ENCODE results near the gene ZIC1.

The ZIC1 gene

GRCh38 chr3:147395899-147396711 is 13.1 kb upstream of the ZIC1 start:
- DNase-seq (ENCODE audit: low read depth in 3 of 3): no peak

GRCh38 chr3:147396712-147397046 is 12.5 kb upstream of the ZIC1 start:
- no peak for DNase-seq (ENCODE audit: low read depth in 3 of 3)

DNA sequence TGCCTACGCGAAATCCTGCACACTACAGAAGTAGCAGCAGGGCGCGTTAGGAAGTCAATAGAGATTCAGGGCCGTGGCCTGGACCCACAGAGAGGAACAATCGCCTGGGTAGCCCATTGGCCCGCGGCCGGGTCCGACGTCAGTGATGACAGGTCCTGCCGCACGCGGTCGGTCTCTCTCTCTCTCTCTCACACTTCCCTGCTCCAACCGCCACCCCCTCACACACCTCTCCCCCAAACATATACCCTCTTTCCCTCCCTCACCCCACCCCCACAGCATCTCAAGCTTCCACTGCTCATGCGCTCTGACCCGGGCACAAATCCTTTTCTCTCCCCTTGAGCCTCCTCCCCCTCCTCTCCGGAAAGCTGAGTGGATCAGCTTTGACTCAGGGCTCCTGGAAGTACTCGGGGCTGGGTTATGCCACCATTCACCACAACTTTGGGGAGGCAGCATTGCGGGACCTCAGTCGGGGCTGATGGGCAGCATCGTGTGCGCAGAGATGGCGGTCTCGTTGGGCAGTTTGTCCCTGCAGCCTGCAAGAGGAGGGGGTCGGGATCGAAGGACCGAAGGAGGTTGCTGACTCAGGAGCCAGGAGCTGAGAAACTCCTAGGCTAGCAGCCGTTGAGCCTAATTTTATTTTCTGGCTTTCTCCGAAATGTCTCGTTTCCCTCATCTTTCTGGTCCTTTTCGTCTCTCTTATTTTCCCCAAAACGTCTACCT is 11.8 kb upstream of the ZIC1 start:
- no peak for DNase-seq (ENCODE audit: low read depth in 3 of 3)

- no peak for DNase-seq (ENCODE audit: low read depth in 3 of 3)
These were observed 11.0 kb upstream of the ZIC1 start for GRCh38 chr3:147397875-147398812.

DNA sequence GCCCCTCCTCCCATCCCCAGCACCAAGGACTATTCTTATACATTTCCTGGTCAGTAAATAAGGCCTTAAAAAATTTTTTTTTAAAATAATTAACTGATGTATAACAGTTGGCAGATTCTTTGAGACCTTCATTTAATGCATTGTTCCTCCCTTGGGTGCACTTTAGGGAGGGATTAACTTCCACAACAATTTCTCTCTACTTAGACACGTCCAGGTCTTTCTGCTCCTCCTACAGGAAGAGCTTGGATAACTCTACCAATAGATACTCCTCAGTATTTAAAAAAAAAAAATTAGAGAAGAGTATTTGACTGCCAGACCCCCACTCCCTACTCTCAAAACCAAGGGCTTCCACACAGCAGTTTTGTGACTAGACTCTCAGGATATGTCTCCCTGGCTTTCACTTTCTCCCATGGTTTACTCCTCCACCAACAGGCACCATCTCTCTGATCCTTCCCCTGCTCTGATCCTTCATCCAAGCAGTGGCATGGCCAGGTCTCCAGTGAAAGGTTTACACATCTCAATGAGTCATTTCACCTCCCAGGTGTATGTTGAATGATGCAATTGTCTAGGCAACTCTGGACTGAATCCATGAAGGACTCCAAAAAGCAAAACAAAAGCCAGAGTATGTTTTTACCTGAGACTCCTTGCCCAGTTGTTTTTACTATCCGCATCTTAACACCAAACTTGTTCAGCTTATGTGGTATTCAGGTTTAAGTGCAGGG is 10.2 kb upstream of the ZIC1 start:
- DNase-seq (ENCODE audit: low read depth in 3 of 3): no peak

DNA sequence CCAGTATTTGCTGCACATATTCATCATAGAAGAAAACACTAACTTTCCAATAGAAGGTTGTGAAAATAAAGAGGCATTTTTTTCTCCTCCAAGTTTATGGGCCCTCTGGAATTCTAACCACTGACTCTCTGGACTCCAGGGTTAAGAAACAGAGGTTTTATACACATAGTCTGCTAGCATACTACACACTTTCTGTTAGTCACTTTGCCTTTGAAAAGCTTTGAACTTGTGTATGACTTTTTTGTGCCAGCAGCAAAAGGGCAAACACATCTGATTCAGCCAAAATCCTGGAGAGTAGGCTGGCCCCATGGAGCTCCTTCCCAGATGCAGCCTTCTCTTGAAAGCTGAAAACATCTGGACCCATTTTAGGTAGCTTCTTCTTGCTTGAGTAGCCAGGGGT is 9.1 kb upstream of the ZIC1 start:
- no peak for DNase-seq (ENCODE audit: low read depth in 3 of 3)

DNA sequence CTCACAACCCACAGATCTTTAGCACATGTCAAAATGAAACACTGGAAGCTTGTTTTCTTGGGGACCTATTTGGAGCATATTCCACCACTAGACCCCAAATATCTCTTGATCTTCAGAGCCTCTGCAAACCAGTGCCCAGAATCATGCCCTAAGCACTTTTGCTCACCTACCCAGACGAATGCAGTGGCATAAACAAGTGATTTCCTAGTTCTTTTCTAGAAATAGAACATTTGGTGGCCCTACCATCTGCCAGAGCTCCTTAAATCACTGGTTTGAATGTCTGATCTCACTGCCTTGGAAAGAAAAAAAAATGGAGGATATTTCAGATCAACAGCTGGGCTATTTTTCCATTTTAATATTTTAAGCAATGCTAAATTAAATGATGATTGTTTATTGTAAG is 8.2 kb upstream of the ZIC1 start:
- DNase-seq (ENCODE audit: low read depth in 3 of 3): no peak

- DNase-seq (ENCODE audit: low read depth in 3 of 3): no peak
These were observed 7.7 kb upstream of the ZIC1 start for GRCh38 chr3:147401421-147401820.

DNA sequence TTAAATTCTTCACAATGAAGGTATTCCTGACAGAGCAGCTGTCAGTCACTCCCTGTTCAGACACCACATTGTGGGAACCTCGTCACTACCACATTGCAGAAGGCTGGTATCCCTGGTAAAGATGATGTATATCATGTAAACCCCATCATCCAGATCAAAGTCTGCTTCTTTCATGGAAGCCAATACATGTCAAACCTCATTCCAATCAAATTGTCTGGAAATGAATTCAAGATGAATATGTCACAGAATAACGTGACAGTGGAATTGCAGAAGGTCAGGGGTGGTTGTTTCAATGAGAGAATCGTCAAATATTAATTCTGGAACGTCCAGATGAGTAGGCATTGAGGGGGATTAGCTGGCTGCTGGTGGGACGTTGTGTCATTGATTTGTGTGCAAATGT is 7.0 kb upstream of the ZIC1 start:
- DNase-seq (ENCODE audit: low read depth in 3 of 3): no peak

- no peak for DNase-seq (ENCODE audit: low read depth in 3 of 3)
These were observed 5.7 kb upstream of the ZIC1 start for GRCh38 chr3:147403511-147403910.

- DNase-seq (ENCODE audit: low read depth in 3 of 3): no peak
These were observed 5.0 kb upstream of the ZIC1 start for GRCh38 chr3:147404000-147404799.

GRCh38 chr3:147404800-147405230 is 4.3 kb upstream of the ZIC1 start:
- DNase-seq (ENCODE audit: low read depth in 3 of 3): no peak

DNA sequence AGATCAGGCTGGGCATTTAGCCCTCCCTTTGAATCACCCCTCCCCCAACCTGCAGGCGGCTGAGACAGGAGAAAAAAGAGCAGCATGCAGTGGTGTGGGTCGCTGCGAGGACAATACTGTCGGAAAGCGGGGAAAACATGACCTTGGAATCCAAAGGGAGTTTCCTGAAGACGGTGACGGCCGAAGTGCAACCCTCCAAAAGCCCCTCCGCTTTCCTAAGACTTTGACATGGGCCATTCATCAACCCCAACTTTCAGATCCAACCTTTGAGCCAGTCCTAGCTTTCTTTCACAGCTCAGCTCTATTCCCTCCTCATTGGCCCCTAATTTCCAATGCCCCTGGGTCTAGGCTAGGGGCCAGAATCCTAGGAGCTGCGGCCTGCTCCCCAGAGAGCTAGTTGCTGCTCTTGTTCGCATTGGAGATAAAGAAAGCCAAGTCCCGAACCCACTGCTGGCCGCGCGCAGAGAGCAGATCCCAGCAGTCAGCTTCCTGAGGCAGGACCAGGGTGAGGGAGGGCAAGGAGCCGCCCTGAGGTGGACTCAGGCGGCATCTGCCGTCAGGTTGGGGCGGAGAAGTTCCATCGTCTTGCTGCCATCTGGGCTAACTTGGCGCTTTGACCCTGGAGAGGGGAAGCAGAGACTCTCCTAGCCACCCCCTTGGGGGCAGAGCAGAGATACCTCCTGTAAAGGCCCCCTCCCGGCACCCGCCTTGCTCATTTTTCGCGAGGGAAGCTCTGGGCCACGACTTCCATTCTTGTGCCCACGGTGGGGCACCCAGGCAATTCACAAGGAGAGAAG is 3.7 kb upstream of the ZIC1 start:
- DNase-seq (ENCODE audit: low read depth in 3 of 3): no peak

- DNase-seq (ENCODE audit: low read depth in 3 of 3): no peak
These were observed 2.9 kb upstream of the ZIC1 start, which contains the start of gene ZIC4 for GRCh38 chr3:147406028-147406931. Gene ZIC4, minus strand, starts transcription at chr3:147406543. Its CDS starts 3,746 bp downstream, at chr3:147402797.

- DNase-seq (ENCODE audit: low read depth in 3 of 3): no peak
These were observed 2.1 kb upstream of the ZIC1 start for GRCh38 chr3:147407114-147407497.

GRCh38 chr3:147407498-147408187 is 1.5 kb upstream of the ZIC1 start:
- DNase-seq (ENCODE audit: low read depth in 3 of 3): no peak

DNA sequence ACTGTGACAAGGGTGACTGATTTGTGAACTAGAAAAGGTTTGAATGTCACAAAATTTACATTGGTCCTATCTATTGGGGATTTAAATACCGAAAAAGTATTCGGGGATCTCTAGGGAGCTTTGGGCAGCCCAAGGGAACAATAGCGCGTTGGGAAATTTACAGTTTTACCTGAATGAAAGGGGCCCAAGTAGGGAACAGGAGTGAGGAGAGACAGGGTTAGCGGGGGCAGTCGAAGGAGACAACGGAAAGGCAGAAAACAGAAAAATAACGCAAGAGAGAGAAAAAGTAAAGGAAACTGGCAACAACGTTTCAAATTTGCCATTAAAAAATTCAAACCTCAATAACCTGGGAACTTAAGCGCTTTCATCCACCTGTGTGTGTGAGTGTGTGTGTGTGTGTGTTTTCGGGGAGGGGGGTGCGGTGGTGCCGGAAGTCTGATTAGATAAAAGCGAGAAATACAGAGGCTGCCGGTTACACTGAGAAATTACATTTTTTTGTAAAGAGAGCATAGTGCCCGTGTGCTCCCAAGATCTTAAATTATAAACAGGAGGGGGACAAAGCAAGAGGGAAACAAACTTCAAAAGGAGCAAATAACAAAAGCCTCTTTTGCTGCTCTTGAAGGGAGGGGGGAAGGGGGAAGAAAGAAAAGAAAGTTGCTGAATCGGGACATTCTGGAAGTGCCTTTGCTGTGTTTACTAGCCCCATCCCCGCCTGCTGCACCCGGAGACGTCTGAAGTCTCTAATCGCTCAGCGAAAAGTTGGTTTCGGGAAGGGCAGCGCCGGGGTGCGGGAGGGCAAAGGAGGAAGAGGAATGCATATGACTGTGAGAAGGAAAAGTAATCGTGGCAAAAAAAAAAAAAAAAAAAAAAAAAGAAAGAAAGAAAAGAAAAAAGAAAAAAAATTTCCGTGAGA is 721 bp upstream of the ZIC1 start:
- DNase-seq (ENCODE audit: low read depth in 3 of 3): no peak

Data from stimulated activated CD4-positive, alpha-beta T cell treated with anti-CD3 and anti-CD28 coated beads, TNF-alpha, amount 100 ng/mL, for 24 hours (primary cell).